GM21619 (cell line): ENCODE measurements around the gene DPH2.

Source experiments
- ATAC-seq: cut with Tn5 transposase; IDR thresholded peaks from one replicate; pipeline ENCODE4 v1.9.1; 2021; ENCODE audit not compliant: unreplicated experiment

DPH2 gene

DNA sequence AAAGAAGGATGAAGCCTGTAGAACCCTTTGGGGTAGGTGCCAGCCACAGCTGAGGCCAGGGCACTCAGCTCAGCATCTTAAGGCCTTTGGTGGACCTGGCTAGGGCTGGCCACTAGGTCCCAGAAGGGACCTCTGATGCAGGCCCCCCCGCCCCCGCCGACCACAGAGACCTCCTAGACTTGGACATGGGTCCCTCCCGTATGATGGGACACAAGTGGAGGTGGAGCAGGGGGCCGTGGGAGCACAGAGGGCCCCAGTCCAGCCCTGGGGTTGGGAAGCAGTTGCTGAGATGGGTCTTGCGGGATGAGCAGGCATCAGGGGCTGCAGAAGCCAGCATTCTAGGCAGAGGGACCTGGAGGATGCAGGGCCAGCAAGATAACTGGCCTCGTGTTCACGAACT is 12.4 kb downstream of the DPH2 start:
- ATAC-seq = no peak

DNA sequence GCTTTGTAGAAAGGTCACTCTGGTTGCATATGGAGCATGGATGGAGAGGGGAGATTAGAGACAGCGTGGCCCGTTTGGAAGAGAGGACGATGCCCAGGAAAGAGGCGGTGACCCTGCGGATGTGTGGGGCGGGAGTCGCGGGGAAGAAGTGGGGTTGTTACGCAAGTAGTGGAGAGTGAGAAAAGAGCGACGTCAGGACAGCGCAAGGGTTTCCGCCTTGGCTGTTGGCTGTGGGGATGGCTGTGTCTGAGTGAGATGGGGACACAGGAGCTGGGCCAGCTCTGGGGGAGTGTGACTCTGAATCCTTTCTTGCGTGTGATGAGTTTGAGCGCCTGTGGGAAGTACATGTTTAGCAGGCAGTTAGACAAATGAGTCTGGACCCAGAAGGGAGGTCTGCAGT is 13.0 kb downstream of the DPH2 start:
- ATAC-seq = no peak

DNA sequence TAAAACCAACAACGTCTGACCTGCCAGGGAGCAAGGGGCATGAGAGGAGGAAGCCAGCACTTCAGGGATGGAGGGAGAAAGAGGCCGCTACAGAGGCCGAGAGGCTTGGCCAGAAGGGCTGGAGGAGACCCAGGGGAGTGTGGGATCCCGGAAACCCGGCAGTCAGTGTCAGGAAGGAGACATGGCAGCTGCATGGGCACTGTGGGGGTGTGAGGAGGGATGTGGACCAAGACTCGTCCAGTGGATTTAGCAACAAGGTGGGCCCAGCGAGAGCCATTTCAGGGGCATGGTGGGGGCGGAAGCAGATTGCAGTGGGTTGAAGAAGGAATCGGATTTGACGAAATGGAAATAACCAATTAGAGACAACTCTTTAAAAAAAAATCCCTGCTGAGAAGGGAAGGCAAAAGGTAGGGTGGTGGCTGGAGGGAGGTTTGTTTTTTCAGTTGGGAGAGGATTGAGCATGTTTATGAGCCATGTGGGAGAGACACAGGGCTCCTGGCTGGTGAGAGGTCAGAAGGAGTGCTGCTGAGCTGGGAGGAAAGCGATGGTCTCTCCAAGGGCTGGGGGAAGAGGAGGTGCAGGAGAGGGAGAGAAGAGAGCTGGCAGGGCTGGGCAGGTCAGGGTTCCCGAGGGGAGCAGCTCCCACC is 13.6 kb downstream of the DPH2 start:
- no peak for ATAC-seq

DNA sequence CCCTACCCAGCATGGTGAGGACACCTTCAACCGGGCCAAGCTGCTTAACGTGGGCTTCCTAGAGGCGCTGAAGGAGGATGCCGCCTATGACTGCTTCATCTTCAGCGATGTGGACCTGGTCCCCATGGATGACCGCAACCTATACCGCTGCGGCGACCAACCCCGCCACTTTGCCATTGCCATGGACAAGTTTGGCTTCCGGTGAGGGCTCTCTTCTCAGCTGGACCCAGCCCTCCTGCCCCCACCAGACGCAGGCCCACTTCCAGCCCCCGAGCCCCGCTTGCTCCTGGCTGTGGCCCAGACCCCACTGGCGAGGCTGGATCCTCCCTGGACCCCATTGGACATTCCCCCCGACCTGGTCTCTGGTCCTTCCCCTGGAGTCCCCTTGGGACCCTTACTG is 15.0 kb downstream of the DPH2 start:
- no peak for ATAC-seq

DNA sequence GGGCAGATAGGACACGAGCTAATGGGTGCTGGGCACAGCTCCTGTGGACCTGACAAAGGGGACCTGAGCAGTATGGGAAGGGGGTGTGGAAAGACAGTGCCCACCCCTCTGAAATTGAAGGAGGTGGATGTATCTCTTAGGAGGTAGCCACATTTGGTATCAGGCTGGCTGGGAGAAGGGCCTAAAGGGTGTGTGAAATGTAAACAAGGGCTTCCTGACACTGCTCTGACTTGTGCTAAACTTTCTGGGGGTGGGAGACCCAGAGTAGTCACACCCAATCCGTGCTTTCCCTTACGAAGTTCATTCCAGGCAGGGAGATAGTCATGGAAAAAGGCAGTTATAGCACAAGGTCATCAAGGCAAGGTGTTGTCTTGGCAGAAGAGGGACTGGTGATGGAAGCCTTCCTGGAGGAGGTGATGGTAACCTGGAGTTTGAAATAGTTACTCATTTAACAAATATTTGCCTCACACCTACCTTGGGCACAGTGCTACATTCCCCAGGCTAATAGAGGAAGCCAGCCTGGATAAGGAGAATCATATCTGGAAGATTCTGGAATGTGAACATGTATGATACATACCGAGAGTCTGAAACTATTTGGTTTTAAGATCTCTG is 16.3 kb downstream of the DPH2 start:
- no peak for ATAC-seq

DNA sequence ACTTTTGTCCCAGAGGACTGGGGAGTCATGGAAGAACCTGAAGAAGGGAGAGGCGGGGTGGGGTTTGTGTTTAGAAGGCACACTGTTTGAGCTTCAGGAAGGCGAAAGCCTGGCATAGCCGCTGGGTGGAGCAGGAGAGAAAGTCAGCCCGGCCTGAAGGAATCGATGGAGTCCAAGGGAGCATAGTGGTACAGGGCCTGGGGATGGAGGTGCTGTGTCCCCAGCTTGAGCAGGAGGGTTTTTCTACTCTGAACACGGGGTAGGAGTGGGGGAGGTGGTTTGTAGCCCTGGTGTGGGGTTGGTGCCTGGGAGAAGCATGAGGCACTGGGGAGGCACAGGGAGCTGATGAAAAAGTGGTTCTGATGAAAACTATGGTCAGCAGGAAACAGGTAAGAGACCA is 16.9 kb downstream of the DPH2 start:
- ATAC-seq = no peak

DNA sequence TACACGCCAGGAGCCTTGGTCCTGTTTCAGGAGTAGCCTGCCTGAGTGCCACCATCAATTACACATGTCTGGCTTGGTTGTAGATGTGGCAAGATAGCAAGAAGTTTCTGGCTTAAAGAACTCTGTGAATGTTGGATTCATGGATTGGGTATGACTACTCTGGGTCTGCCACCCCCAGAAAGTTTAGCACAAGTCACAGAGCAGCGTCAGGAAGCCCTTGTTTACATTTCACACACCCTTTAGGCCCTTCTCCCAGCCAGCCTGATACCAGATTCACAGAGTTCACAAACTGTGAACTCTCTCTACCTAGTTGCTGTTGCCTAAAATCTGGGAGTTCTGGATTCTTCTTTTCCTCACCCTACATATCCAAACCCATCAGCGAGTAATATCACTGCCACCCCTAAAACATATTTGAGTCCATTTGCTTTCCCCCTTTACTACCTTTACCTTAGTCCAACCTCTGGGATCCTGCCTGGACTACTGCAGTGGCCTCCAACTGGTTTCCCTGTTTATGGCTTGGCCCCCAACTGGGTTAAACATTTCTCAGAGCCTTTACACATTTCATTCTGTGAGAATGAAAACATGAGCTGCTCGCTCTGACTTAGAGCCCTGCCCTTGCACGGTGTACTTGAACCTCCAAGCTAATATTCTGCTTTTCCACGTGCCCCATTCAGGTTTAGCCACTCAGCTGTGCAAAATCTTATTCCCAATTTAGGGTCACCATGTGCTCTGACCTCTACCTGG is 17.5 kb downstream of the DPH2 start:
- no peak for ATAC-seq

DNA sequence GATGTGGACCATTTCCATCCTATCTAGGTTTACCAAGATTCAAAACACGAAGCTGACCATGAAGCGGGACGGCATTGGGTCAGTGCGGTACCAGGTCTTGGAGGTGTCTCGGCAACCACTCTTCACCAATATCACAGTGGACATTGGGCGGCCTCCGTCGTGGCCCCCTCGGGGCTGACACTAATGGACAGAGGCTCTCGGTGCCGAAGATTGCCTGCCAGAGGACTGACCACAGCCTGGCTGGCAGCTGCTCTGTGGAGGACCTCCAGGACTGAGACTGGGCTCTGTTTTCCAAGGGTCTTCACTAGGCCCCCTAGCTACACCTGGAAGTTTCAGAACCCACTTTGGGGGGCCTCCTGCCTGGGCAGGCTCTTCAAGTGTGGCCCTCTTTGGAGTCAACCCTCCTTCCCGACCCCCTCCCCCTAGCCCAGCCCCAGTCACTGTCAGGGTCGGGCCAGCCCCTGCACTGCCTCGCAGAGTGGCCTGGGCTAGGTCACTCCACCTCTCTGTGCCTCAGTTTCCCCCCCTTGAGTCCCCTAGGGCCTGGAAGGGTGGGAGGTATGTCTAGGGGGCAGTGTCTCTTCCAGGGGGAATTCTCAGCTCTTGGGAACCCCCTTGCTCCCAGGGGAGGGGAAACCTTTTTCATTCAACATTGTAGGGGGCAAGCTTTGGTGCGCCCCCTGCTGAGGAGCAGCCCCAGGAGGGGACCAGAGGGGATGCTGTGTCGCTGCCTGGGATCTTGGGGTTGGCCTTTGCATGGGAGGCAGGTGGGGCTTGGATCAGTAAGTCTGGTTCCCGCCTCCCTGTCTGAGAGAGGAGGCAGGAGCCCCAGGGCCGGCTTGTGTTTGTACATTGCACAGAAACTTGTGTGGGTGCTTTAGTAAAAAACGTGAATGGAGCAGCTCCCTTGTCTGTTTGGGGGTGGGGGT is 20.7 kb downstream of the DPH2 start:
- ATAC-seq = no peak

DNA sequence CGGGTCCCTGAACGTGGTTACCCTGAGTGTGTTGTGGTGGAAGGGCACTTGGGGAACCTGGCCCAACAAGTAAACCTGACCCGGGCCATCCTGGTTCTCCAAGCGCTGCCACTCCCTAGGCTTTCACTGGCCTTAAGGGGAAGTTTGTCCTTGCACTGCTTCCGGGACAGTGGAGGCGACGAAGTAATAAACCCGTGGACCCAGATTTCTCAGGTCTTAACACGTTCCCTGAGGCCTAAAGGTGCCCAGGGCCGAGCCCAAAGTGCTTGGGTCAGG is 21.3 kb downstream of the DPH2 start:
- ATAC-seq = no peak

DNA sequence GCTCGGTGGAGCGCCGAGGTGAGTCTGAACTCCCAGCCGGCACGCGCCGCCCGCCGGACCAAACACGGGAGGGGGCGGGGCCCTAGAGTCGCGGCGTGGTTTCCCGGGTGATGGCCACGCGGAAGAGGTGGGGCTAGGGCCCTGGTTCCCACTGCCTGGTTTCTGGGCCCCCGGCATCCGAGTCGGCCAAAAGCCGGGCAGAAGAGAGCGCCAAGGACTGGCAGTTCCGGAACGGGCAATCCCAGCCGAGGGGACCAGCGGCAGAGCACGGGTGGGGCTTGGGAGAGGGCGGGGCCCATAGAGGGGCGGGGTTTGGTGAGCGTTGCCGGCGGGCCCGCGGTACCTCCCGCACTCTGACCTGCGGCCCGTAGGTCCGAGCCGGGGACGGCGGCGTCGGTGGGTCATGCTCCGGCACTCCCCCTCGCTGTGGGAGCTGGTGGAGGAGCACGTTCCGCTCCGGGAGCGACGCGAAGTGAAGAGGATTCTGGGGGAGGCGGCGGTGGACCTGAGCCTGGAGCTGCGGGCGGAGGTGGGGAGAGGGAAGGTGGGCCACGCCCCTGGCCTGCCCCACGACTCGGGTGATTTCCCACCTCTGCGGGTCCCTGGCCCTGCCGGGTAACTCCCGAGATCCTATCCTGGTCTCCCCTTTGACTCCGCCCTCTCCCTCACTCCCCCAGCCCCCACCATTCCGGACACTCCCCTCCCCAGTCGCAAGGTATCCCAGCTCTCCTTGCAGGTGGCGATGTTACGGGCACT is 21.8 kb downstream of the DPH2 start, which contains the start of gene CCDC24:
Gene CCDC24, plus strand, starts transcription at position 124 of the 756 bp plus-strand sequence. Its CDS starts 280 bp downstream, at position 404.
- peak; percentile 56 for ATAC-seq

DNA sequence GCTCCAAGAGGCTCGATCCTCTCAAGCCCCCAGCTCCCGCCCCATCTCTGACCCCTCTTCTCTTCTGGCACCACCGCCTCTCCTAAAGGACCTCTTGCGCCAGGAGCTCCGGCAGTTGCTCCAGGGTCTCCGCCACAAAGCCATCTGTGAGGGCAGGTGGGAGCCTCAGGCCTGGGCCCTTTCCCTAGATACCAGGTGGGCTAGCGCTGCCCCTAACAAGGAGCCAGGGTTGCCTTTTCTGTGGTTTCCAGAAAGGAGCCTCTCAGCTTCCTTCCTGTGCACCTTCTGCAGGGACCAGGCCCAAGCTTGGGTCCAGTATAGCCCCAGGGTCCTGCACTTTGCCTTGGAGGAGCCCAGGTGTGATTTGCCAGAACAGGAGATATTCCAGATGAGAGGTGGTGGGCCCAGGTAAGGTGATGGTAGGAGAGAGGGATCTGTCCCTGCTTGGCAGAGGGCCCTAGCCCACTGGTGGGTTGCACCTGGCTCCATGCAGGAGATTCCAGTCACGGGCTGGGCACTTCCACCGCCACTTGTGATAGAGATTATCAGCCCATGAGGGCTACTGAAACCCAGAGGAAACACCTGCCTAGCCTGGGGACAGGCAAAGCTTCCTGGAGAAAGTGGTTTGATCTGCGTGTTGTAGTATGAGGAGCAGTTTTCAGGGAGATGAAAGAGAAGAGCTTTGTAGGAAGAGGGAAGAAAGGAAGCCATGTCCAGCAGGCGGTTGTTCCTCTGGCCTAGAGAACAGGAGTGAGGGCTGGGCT is 22.6 kb downstream of the DPH2 start:
- ATAC-seq = no peak

DNA sequence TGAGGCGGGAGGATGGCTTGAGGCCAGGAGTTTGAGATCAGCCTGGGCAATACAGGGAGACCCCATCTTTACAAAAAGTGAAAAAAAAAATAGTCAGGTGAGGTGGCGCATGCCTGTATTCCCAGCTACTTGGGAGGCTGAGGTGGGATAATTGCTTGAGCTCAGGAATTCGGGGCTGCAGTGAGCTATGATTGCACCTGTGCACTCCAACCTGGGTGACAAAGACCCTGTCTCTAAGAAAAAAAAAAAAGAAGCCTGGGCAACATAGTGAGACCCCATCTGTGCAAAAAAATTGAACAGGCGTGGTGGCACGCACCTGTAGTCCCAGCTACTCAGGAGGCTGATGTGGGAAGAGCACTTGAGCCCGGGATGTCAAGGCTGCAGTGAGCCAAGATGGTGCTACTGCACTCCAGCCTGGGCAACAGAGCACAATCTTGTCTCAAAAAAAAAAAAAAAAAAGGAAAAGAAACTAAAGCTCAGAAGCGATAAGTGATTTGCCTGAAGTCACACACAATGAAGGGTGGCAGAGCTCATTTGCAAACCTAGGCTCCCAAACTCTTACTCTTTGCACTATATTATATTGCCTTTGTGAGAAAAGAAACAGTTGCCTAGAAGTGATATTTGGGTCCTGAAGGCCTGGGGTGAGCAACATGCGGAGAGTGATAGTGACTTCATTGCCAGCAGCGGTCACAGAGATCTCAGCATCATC is 23.6 kb downstream of the DPH2 start:
- ATAC-seq = no peak

DNA sequence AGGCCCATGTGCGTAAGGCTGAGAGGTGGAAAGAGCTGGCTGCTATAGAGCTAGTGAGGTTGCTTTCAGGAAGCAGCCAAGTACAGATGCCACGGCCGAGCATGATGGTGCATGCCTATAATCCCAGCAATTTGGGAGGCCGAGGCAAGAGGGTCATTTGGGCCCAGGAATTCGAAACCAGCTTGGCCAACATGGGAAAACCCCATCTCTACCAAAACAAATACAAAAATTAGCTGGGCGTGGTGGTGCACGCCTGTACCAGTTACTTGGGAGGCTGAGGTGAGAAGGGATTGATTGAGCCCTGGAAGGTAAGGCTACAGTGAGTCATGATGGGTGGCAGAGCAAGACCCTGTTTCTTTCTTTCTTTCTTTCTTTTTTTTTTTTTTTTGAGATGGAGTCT is 24.3 kb downstream of the DPH2 start:
- no peak for ATAC-seq

DNA sequence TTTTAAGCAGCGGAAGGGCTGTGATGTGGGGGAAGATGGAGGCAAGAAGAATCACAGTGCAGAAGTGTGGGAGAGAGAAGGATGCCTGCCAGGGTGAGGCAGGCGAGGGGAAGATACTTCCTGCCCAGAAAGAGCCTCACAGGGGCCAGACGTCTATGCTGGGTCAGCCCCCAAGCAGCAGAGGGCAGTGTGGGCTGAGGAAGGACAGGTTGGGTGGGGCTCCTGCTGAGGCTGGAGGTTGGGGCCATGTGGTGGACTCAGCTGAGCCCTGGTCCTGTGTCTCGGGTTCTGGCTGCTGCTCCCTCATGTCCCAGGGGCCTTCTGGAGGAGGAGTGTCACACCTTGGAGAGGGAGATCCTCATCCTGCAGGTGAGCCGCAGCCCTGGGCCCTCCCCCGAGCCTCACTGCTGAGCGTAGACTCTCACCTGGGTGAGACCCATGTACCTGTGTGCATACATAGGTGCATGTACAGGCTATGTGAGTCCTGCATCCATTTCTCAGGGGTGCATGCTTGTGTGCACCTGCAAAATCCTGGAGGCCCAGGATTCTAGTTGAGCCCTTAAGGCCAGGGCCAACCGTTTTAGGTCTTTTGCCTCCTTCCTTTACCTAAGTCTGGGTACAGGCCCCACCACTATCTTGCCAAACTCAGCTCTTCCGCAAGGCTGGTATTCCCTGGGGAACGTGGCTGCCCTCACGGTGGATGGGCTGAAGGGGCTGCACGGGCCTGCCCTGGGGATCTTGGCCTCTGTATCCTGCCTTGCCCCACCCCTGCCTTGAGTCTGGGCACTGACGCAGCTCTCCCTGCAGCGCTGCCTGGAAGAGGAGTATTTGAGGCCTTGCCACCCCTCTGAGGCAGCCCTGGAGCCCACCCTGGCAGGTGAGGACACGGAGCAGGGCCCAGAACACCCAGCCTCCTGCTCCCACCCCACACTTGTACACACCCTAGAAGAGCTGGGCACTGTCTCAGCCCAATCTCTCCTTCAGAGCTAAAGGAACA is 25.3 kb downstream of the DPH2 start:
- ATAC-seq = no peak

DNA sequence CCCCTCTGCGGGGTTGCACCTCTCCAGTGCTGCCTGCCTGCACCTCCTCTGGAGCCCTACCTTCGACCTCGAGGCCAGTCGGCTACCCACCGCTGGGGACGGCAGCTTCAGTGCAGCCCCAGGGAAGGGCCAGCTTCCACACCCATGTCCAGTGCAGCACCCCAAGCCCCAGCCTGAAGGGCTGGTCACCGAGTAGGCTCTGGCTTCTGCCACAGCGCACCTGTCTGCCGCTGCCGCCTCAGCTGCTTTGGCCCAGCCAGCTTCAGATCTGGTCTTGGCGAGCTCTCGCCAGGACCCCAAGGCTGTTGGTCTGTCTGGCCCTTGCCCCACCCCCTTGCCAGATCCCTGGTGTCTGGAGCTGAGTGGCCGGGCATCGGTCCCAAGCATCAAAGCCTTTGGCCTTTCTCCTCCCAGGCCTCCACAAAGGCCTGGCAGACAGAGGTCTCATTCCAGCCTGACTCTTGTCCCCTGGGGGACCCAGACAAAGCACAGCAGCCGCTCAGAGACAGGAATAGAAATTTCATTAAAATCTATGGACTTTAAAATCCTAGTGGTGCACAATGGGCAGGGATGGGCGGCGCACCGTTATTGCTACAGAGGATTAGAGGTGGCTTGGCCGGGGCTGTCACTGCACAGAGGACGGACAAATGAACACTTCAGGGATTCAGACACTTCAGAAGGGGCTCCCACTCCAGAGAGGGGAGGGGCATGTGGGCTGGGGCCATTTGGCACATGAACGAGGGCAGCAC is 26.3 kb downstream of the DPH2 start:
- no peak for ATAC-seq

DNA sequence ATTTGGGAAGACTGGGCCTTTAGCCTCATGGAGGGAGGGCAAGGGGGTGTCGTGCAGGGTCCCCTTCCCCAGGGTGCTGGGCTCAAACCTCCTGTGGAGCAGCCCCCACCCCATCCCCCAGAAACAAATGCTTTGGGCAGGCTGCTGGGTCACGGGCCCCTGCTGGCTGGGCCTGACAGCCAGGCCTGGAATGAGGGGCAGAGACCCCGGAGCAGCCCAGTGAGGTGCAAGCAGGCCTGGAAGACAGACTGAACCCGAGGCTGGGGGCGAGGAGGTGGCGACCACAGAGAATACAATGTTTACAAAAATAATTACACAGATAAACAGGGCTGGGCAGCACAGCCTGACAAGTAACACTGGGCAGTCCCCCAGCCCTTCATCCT is 26.9 kb downstream of the DPH2 start:
- no peak for ATAC-seq

DNA sequence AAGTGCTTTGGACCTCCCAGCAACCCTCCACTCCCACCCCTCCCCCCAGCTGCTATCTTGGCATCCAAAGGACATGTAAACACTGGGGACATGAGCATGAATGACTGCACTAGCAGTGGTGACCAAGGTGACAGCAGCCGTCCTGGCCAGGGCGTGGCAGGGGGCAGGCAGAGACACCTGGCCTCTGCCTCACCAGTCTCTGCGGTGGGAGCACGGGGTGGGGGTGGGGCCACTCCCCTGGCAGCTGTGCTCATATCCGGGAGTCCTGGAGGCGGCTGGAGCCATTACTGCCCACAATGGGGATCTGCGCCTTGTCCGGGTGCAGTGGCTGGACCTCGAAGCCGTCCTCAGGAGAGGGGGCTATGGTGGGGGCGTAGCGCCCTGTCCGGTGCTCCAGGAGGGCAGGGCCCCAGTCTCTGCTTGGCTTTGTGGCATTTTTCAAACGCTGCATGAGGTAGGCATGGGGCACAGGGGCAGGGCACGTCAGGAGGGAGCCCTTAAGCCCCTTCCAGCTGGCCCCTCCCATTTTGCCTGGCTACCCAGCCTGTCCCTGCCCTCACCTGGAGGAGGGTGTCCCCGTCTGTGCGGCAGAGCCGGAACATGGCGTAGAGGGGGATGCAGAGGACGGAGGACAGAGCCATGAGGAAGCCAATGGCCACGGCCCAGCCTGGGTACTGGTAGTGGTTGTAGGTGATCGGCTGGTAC is 27.6 kb downstream of the DPH2 start:
- no peak for ATAC-seq
